Choroid plexus epithelial cell (primary cell): ENCODE data around the gene RSPH9.

Source experiments
- DNase-seq: peaks from one replicate; pipeline ENCODE4 v3.0.0-alpha.2; 2010; ENCODE audit warnings: low read depth
- H3K4me3 ChIP-seq: 2 replicates; pipeline ENCODE4 v1.5.1; 2011; ENCODE audit warnings: low read depth, mild to moderate bottlenecking, control low read depth, low read length, moderate library complexity
- CTCF ChIP-seq: conservative IDR thresholded peaks from 2 replicates; pipeline ENCODE4 v1.5.1; 2011; ENCODE audit warnings: low read depth, mild to moderate bottlenecking, control low read depth, inconsistent platforms, low read length, moderate library complexity

The RSPH9 gene

GRCh38 chr6:43665376-43665775 is 20.5 kb downstream of the RSPH9 start:
- no peak for DNase-seq
- no peak for TF ChIP-seq CTCF
- H3K4me3 ChIP-seq, result no peak overlapping the region

GRCh38 chr6:43666196-43666920 is 21.5 kb downstream of the RSPH9 start:
- TF ChIP-seq CTCF, result no peak
- no peak for DNase-seq

GRCh38 chr6:43667245-43668150 is 22.7 kb downstream of the RSPH9 start:
- TF ChIP-seq CTCF, result peak; percentile 95
- DNase-seq, result peak; percentile 78
- no peak overlapping the region for H3K4me3 ChIP-seq

More at GRCh38 chr6:43666196-43666920, 21.5 kb downstream of the RSPH9 start:
- H3K4me3 ChIP-seq, result no peak overlapping the region

DNA sequence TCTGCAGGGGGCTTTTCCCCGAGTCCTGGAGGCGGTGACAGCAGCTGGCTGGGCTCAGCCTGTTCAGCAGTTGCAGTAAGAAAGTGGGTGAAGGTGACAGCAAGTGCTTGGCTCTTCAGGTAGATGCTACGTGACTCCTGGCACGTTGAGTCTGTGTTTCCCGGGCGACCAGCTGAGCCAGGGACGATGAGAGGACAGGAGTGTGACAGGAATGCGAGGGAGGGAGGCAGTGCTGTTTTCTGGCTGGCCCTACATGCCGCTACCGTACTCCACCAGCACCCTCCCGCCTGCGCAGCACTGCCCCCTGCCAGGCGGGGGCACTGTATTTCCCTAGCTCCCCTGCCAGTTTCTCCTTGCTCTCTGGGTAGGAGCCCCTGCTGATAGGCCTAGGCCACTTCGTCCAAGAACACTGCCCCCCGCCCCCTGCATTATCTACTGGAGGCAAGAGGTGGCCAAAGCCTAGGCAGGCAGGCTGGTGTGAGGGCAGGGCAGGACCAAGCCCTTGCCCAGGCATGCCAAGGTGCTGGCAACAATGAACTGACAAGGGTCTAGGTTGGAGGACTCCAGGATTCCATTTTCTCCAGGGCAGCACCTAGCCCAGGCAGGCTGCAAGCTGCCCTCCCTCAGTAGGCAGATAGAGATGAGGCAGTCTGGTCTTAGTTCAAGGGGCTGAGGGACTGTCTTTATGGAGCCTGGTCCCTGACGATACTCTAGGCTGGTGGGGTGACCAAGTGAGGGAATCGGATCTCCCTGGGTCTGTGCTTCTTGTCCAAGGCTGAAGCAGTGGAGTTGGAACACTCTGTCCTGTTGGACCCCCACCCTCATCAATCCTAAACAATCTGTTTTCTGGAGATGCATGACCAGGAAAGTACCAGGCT is 23.6 kb downstream of the RSPH9 start:
- peak; percentile 54 for DNase-seq
- peak; percentile 69 for TF ChIP-seq CTCF
- H3K4me3 ChIP-seq, result no peak overlapping the region

DNA sequence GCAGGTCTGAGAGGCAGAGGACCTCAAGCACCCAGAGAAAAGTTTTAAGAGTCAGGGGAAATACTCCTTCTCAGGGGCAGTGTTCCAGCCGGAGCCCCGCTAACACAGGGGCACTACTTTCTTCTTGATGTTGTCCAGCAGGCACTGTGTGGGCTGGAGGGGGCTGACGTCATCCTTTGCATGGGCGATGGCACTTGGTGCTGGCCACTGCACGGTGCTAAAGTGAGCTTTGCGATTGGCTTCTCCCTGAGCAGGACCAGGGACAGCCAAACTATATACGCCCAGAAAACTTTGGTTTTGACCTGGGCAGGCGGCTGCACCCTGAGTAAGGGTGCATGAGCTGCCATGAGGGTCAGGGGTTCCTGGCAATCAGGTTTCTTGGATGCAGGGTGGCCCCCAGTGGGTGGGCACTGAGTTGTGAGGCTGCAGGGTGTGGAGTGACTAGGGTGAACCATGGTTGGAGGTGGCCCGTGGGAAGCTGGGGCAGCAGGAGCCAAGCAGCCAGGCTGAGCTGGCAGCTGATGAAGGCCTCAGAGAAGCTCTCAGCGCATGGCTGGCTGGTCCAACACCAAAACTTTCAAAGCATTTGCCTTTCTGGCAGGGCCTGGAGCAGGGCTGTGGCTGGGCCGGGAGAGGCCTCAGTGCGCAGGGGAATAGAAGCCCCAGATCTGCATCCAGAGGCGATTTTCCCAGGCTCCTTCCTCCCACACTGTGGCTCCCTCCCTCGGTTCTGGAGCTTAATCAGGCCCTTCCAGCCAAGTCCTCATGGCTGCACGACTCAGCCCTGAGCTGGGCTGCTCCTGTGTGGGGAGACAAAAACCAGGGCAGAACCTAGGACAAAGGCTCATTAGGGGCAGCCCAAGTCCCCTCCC is 24.4 kb downstream of the RSPH9 start:
- DNase-seq, result no peak
- no peak overlapping the region for H3K4me3 ChIP-seq
- no peak for TF ChIP-seq CTCF
